MCF 10A (cell line): ENCODE data around the gene GPR89A. TPM values are rescaled to one million over a fixed set of nuclear protein-coding genes. Genes with fewer than 3 reads are reported as not detected.
"Not testable (repeated sequence)": the region's sequence is repeated elsewhere in the genome, so short reads cannot be mapped to it uniquely, and the experiment has no call there.

Source experiments
- Bru-seq: library from RNA; stranded (reverse); fragments of 400-500 nt; gene quantifications from one replicate; lab custom pipeline; 2021; lab: Mats Ljungman, UMichigan
- BruChase-seq, 2 experiments: library from RNA; stranded (reverse); fragments of 400-500 nt; gene quantifications; one replicate each; lab custom pipeline; 2021; lab: Mats Ljungman, UMichigan
- BruUV-seq: library from RNA; stranded (reverse); fragments of 400-500 nt; replicated peaks from 2 replicates; lab custom pipeline; 2021; lab: Mats Ljungman, UMichigan
- CTCF ChIA-PET: fragments of 300-600 bp; sonication (Branson Sonifier 250); formaldehyde crosslinking; extraction: SDS; loops from one replicate; lab custom pipeline; 2021; ENCODE audit warnings: antibody characterized with exemption, inconsistent platforms; lab: Yijun Ruan, JAX
- POLR2A ChIA-PET: fragments of 300-600, 350-650 bp; sonication (Branson Sonifier 250); formaldehyde crosslinking; extraction: SDS; loops from one replicate; lab custom pipeline; 2020; ENCODE audit warnings: antibody characterized with exemption, inconsistent platforms; lab: Yijun Ruan, JAX
- DNase-seq: peaks from one replicate; pipeline ENCODE4 v3.0.0-alpha.2; 2018; ENCODE audit not compliant: unreplicated experiment
- H3K27ac Mint-ChIP-seq: one replicate; pipeline ENCODE4 v1.8.0; 2022; ENCODE audit warnings: mild to moderate bottlenecking, low read depth, mixed read lengths; ENCODE audit not compliant: unreplicated experiment
- H3K27me3 Mint-ChIP-seq: one replicate; pipeline ENCODE4 v1.8.0; 2022; ENCODE audit warnings: mixed read lengths; ENCODE audit not compliant: insufficient read depth, unreplicated experiment
- H3K36me3 Mint-ChIP-seq: one replicate; pipeline ENCODE4 v1.8.0; 2022; ENCODE audit warnings: mild to moderate bottlenecking, moderate library complexity, mixed read lengths; ENCODE audit not compliant: insufficient read depth, unreplicated experiment
- H3K4me1 Mint-ChIP-seq: one replicate; pipeline ENCODE4 v1.8.0; 2022; ENCODE audit warnings: mixed read lengths; ENCODE audit not compliant: insufficient read depth, unreplicated experiment
- H3K4me3 Mint-ChIP-seq: one replicate; pipeline ENCODE4 v1.8.0; 2022; ENCODE audit warnings: mild to moderate bottlenecking, moderate library complexity, mixed read lengths; ENCODE audit not compliant: unreplicated experiment
- H3K9me3 Mint-ChIP-seq: one replicate; pipeline ENCODE4 v1.8.0; 2022; ENCODE audit warnings: mixed read lengths; ENCODE audit not compliant: unreplicated experiment
- intact Hi-C: fragments of 100-400 bp; cut with micrococcal nuclease; formaldehyde crosslinking; loops from 2 replicates; pipeline ENCODE4 v1.14.1; 2022
- long read RNA-seq: library from polyadenylated mRNA; stranded (forward); transcript quantifications from one replicate; pipeline ENCODE4 v2.0.0, GENCODE V29; 2022
- total RNA-seq: library from RNA; stranded (reverse); gene quantifications from 2 replicates; pipeline ENCODE4 v1.2.3, GENCODE V29; 2022
- TF ChIP-seq, protein P1 (sequence below): fragments of 200-600 bp; IDR thresholded peaks from one replicate; pipeline ENCODE4 v1.8.0; 2022; ENCODE audit warnings: antibody characterized with exemption, mild to moderate bottlenecking; ENCODE audit not compliant: unreplicated experiment

The GPR89A gene
- total RNA-seq (45.2 and 45.6 TPM in 2 replicates), Bru-seq, nascent RNA (percentile 84 among the genes with signal in this experiment), BruChase-seq, experiment 1, labeled RNA remaining after a 6-hour chase (percentile 66 among the genes with signal in this experiment), BruChase-seq, experiment 2, labeled RNA remaining after a 2-hour chase (percentile 78 among the genes with signal in this experiment)
- long read RNA-seq, transcript GPR89A-201 (14 exons, 2,120 nt): major isoform, 75 of 105 reads
- long read RNA-seq, partial matches to known transcripts: 1 of 105 reads
- long read RNA-seq, other reads (novel, unspliced or antisense): 26 of 105 reads

DNA sequence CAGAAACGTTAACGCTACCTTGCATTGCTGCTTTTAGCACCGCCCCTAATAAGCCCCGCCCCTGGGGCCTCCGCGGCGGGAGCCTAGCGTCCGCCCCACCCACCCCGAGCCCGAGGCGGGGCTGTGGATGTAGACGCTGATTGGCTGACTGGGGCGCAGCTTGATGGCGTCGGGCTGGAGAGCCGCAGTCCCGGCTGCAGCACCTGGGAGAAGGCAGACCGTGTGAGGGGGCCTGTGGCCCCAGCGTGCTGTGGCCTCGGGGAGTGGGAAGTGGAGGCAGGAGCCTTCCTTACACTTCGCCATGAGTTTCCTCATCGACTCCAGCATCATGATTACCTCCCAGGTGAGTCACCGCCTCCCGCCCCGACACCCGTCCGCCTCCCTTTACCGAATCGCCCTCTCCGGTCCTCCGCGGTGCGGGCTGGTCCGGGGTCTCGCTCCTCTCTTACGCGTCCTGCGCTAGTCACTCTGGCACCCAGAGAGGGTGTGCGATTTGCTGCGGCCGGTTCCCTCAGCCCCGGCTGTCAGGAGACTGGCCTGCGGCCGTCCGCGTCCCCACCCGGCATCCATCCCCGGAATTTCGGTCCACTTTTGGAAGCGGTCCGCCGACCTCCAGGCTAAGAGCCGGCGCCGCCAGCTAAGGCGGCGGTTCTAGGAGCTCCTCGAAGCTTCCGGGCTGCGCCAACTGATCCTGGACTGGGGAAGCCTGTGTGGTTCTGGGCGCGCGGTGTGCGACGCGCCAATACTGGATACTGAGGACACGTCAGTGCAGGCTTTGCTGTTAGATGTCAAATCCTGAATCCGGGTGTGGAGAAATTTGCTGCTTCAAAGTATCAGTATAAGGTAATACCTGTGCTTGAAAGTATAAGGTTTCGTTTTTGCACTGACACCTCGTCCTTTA, at the start of gene GPR89A:
TSS of gene GPR89A (plus strand) at position 156 of the 901 bp plus-strand sequence. CDS start at position 302, 146 bp downstream.
- H3K27me3 Mint-ChIP-seq, BruUV-seq, H3K9me3 Mint-ChIP-seq, intact Hi-C loops, H3K36me3 Mint-ChIP-seq, CTCF ChIA-PET: not testable (repeated sequence)
- DNase-seq: peak; percentile 95
- POLR2A ChIA-PET: interaction anchor here (1.1 kb wide), 1 partner anchor 327 kb away, joined by 3 read pairs; no protein-coding TSS in a partner anchor
- Mint-ChIP-seq H3K27ac (peak within 1 kb of the TSS; percentile 85), H3K4me1 (peaks cover 21% of the 10 kb centered on the region), H3K4me3 (peak within 1 kb of the TSS; percentile 87)

GRCh38 chr1:145586820-145587219, 21.0 kb upstream of the GPR89A start:
- peaks cover 38% of the 10 kb centered on the region for H3K27me3 Mint-ChIP-seq
- H3K4me1 Mint-ChIP-seq, intact Hi-C loops, POLR2A ChIA-PET, DNase-seq, H3K4me3 Mint-ChIP-seq, H3K9me3 Mint-ChIP-seq, BruUV-seq, H3K36me3 Mint-ChIP-seq, H3K27ac Mint-ChIP-seq, CTCF ChIA-PET: not testable (repeated sequence)

DNA sequence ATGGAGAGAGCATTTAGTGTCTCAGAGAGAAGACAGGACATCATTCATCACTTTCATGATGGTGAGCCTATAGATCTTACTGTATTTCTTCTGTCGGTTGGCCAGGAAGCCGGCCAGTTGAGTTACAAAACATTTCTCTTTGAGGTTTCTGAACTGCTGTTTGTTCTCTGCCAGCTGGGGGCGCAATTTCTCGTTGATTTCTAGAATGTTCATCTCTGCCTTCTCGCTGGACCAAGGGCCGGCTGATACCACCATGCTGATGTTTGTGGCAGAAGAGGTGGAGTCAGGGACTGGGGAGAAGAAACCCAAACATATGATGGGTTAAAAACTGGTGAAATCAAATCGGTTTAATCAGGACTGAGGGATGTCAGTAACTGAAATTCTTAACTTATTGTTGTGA, 17.0 kb upstream of the GPR89A start:
- H3K4me3 Mint-ChIP-seq, DNase-seq, H3K9me3 Mint-ChIP-seq, BruUV-seq, H3K27ac Mint-ChIP-seq, H3K36me3 Mint-ChIP-seq, POLR2A ChIA-PET, CTCF ChIA-PET, H3K4me1 Mint-ChIP-seq: not testable (repeated sequence)
- intact Hi-C loops: loop anchor here (5.0 kb wide), 1 partner anchor 131 kb away; no protein-coding TSS in a partner anchor
- TF ChIP-seq, protein P1, sequence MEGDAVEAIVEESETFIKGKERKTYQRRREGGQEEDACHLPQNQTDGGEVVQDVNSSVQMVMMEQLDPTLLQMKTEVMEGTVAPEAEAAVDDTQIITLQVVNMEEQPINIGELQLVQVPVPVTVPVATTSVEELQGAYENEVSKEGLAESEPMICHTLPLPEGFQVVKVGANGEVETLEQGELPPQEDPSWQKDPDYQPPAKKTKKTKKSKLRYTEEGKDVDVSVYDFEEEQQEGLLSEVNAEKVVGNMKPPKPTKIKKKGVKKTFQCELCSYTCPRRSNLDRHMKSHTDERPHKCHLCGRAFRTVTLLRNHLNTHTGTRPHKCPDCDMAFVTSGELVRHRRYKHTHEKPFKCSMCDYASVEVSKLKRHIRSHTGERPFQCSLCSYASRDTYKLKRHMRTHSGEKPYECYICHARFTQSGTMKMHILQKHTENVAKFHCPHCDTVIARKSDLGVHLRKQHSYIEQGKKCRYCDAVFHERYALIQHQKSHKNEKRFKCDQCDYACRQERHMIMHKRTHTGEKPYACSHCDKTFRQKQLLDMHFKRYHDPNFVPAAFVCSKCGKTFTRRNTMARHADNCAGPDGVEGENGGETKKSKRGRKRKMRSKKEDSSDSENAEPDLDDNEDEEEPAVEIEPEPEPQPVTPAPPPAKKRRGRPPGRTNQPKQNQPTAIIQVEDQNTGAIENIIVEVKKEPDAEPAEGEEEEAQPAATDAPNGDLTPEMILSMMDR: peak; percentile 29
- H3K27me3 Mint-ChIP-seq: peaks cover 27% of the 10 kb centered on the region

GRCh38 chr1:145592347-145592746, 15.4 kb upstream of the GPR89A start:
- H3K9me3 Mint-ChIP-seq, H3K36me3 Mint-ChIP-seq, POLR2A ChIA-PET, H3K4me1 Mint-ChIP-seq, BruUV-seq, DNase-seq, H3K27ac Mint-ChIP-seq, CTCF ChIA-PET, H3K4me3 Mint-ChIP-seq: not testable (repeated sequence)
- intact Hi-C loops: loop anchor here (5.0 kb wide), 1 partner anchor 130 kb away; no protein-coding TSS in a partner anchor
- peaks cover 20% of the 10 kb centered on the region for H3K27me3 Mint-ChIP-seq

DNA sequence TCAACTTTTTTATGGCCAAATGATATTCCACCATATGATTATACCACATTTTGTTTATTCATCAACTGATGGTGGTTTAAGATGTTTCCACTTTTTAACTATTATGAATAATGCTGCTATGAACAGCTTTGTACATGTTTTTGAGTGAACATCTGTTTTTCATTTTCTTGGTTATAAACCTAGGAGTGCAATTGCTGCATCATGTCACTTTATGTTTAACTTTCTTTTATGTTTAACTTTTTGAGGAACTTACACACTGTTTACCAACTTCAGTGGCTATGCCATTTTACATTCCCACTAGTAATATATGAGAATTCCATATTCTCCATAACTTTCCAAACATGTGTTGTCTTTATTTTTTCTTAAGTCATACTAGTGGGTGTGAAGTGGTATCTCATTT, 12.4 kb upstream of the GPR89A start:
- H3K9me3 Mint-ChIP-seq, BruUV-seq, H3K4me1 Mint-ChIP-seq, intact Hi-C loops, CTCF ChIA-PET, H3K27me3 Mint-ChIP-seq, H3K36me3 Mint-ChIP-seq, POLR2A ChIA-PET, DNase-seq, H3K27ac Mint-ChIP-seq, H3K4me3 Mint-ChIP-seq: not testable (repeated sequence)

GRCh38 chr1:145596236-145596635, 11.6 kb upstream of the GPR89A start:
- H3K4me1 Mint-ChIP-seq, BruUV-seq, CTCF ChIA-PET, H3K4me3 Mint-ChIP-seq, DNase-seq, H3K27me3 Mint-ChIP-seq, H3K36me3 Mint-ChIP-seq, H3K9me3 Mint-ChIP-seq, intact Hi-C loops, H3K27ac Mint-ChIP-seq: not testable (repeated sequence)
- POLR2A ChIA-PET: interaction anchor here (0.7 kb wide), 1 partner anchor 95 kb away, joined by 3 read pairs; no protein-coding TSS in a partner anchor

DNA sequence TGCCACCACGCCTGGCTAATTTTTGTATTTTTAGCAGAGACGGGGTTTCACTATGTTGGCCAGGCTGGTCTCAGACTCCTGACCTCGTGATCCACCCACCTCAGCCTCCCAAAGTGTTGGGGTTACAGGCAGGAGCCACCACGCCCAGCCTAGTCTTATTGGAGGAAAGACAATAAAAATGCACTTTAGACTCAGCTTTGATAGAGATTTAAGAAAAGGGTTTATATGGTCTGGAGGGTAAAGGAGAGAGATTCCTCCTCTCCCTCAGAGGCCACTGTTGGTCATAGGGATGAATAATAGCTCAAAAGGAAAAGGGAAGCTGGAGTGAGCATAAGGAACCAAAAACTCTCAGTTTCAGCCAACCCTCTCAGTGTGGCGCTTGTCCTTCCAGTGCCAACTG, 8.4 kb upstream of the GPR89A start:
- CTCF ChIA-PET, H3K9me3 Mint-ChIP-seq, H3K4me3 Mint-ChIP-seq, DNase-seq, H3K27ac Mint-ChIP-seq, BruUV-seq, H3K4me1 Mint-ChIP-seq, H3K27me3 Mint-ChIP-seq, H3K36me3 Mint-ChIP-seq, POLR2A ChIA-PET, intact Hi-C loops: not testable (repeated sequence)
